Heart right ventricle (tissue), 16 donors: ENCODE results near the gene NDUFS6. TPM values are rescaled to one million over a fixed set of nuclear protein-coding genes. Genes with fewer than 3 reads are reported as not detected.

ENCODE experiments used
- ATAC-seq, 8 donors: fragments of 200-7000 bp; cut with Tn5 transposase; one replicate each; pipeline ENCODE4 v1.9.1; 2020; ENCODE audit warnings: mild to moderate bottlenecking in 8 of 8, moderate library complexity in 8 of 8, moderate number of reproducible peaks in 1 of 8
- DNase-seq, 2 donors: peaks; one replicate each; pipeline ENCODE4 v3.0.0-alpha.2; 2020
- H3K27ac ChIP-seq, 10 donors: fragments of 200-600 bp; sonication (generic) in 2 of 10; one replicate each; pipeline versions ENCODE4 v1.5.0 to v1.8.0; 2020 to 2022; ENCODE audit warnings: mild to moderate bottlenecking in 3 of 10
- H3K27me3 ChIP-seq, 7 donors: fragments of 200-600 bp; one replicate each; pipeline ENCODE4 v1.8.0; 2021 to 2022; ENCODE audit warnings: mild to moderate bottlenecking in 2 of 7
- H3K36me3 ChIP-seq, 9 donors: fragments of 200-600 bp; sonication (generic) in 1 of 9; one replicate each; pipeline versions ENCODE4 v1.5.0 to v1.8.0; 2020 to 2022; ENCODE audit warnings: mild to moderate bottlenecking in 2 of 9
- H3K4me1 ChIP-seq, 9 donors: fragments of 200-600 bp; sonication (generic) in 1 of 9; one replicate each; pipeline versions ENCODE4 v1.5.0 to v1.8.0; 2020 to 2022; ENCODE audit warnings: mild to moderate bottlenecking in 4 of 9
- H3K4me3 ChIP-seq, 10 donors: fragments of 200-600 bp; sonication (generic) in 2 of 10; one replicate each; pipeline versions ENCODE4 v1.5.0 to v1.8.0; 2020 to 2022; ENCODE audit warnings: mild to moderate bottlenecking in 7 of 10, moderate library complexity in 2 of 10
- H3K9me3 ChIP-seq, 11 donors: fragments of 200-600 bp in 10 of 11; sonication (generic) in 2 of 11; one replicate each; pipeline versions ENCODE4 v1.5.0 to v1.8.0; 2013 to 2022; ENCODE audit warnings: mild to moderate bottlenecking in 2 of 11, control low read depth in 1 of 11, moderate library complexity in 1 of 11
- CTCF ChIP-seq, 9 donors: fragments of 200-600 bp; sonication (generic) in 2 of 9; IDR thresholded peaks; one replicate each; pipeline versions ENCODE4 v1.5.0 to v1.8.0; 2021 to 2022; ENCODE audit warnings: antibody characterized with exemption in 9 of 9, mild to moderate bottlenecking in 5 of 9, moderate library complexity in 1 of 9
- WGBS, 2 donors: extraction: QIAGEN DNeasy Blood & Tissue Kit; methylation state at CpG; one replicate each; pipeline ENCODE4 v1.1.7; 2013; ENCODE audit warnings: inconsistent platforms in 1 of 2; 5-methylcytosine and 5-hydroxymethylcytosine counted together
- intact Hi-C, 10 donors: fragments of 100-400 bp; cut with DNase I; formaldehyde crosslinking; loops; one replicate each; pipeline versions ENCODE4 v1.11.1 to v1.14.2; 2022
- polyA plus RNA-seq, 2 donors: library from polyadenylated mRNA; stranded (reverse); fragments of 200-250 nt; gene quantifications; one replicate each; pipeline ENCODE4 v1.2.3, GENCODE V29; 2013
- total RNA-seq, 10 donors: library from RNA; stranded (reverse); fragmentation: NEBNext Ultra II Directional in 3 of 10; extraction: Animal tissue kit (Norgen Biotek cat#: 25700) in 3 of 10; gene quantifications; one replicate each; pipeline versions ENCODE4 v1.2.1 to v1.2.4, GENCODE V29; 2021 to 2023
- donor health status: Arrhythmogenic right ventricular cardiomyopathy.
- donor health status: ischemic (EF 13 %, LVEDD 7.1; RV severe dilation, severe dysfunction).
- donor health status: healthy with polysubstance abuse.
- donor health status: DM: no; HTN: yes; CAD: no.
- donor health status: DM: no; HTN: no; CAD: no.
- donor health status: ischemic (EF 25% LVEDD 6.9; RV normal size, moderate dysfunction).
- donor health status: ischemic (EF 25% LVEDD 5.7; RV mildly dilated, moderate dysfunction).
- donor health status: healthy.
- donor health status: DM: yes; HTN: yes; CAD: no.
- donor health status: Ischemic cardiomyopathy.
- donor health status: ischemic (EF 35%, LVEDD 5.7; RV mildly dilated, moderate dysfunction).
- donor health status: nonischemic (EF 11% LVEDD 7.7; RV severe dilation, severe dysfunction).
- donor health status: DM: yes; HTN: yes; CAD: no.
- donor health status: PGD.
- donor health status: ischemic (EF 29% LVEDD 5.4; RV normal size, mild dysfunction).
- donor health status: nonischemic (EF 23%, LVEDD 6.1; RV moderate dilation, normal function).

Gene NDUFS6
- total and polyA plus RNA-seq, 12 donors, result 60.2 to 198 (median 87.9) TPM

GRCh38 chr5:1795506-1795905 lies 5.7 kb upstream of the NDUFS6 start:
- no peak for TF ChIP-seq CTCF (IDR thresholded peaks at IDR 0.05)
- no peak overlapping the region for H3K27ac ChIP-seq
- ATAC-seq (no peak), DNase-seq (no peak)
- intact Hi-C loops, result no loop called here
- peaks cover 0 to 29% (median 0%) of the 10 kb centered on the region in 9 donors for H3K36me3 ChIP-seq
- 83 to 84% methylated on average over 13 of the region's 13 CpGs for WGBS, 2 donors
- no peaks in the 10 kb centered on the region for H3K27me3 ChIP-seq
- H3K9me3 ChIP-seq, result no peaks in the 10 kb centered on the region
- no peak overlapping the region for H3K4me3 ChIP-seq
- H3K4me1 ChIP-seq, result peaks cover 4 to 61% (median 17%) of the 10 kb centered on the region in 9 donors

DNA sequence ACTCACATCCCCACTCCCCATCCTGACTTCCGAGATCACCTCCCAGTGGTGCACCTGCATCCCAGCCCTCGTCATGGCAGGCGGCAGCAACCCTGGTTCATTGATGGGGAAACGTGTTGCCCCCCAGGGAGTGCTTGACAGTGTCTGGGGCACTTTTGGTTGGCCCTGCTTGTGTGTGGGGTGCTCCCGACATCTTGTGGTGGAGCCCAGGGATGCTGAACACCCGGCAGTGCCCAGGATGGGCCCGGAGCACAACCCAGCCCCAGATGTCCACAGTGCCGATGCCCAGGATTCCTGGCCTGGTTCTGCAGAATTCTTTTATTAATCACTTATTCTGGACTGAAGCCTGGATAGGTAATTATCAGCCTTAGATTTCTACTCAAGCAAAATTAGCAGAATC lies 5.3 kb upstream of the NDUFS6 start:
- H3K36me3 ChIP-seq, result peaks cover 0 to 29% (median 0%) of the 10 kb centered on the region in 9 donors
- H3K4me3 ChIP-seq, result no peak overlapping the region
- no peak for TF ChIP-seq CTCF (IDR thresholded peaks at IDR 0.05)
- DNase-seq (no peak), ATAC-seq (no peak)
- 88 to 90% methylated on average over 8 of the region's 8 CpGs for WGBS, 2 donors
- no peaks in the 10 kb centered on the region for H3K9me3 ChIP-seq
- intact Hi-C loops, result no loop called here
- peaks cover 4 to 61% (median 15%) of the 10 kb centered on the region in 9 donors for H3K4me1 ChIP-seq
- H3K27me3 ChIP-seq, result no peaks in the 10 kb centered on the region
- H3K27ac ChIP-seq, result no peak overlapping the region

DNA sequence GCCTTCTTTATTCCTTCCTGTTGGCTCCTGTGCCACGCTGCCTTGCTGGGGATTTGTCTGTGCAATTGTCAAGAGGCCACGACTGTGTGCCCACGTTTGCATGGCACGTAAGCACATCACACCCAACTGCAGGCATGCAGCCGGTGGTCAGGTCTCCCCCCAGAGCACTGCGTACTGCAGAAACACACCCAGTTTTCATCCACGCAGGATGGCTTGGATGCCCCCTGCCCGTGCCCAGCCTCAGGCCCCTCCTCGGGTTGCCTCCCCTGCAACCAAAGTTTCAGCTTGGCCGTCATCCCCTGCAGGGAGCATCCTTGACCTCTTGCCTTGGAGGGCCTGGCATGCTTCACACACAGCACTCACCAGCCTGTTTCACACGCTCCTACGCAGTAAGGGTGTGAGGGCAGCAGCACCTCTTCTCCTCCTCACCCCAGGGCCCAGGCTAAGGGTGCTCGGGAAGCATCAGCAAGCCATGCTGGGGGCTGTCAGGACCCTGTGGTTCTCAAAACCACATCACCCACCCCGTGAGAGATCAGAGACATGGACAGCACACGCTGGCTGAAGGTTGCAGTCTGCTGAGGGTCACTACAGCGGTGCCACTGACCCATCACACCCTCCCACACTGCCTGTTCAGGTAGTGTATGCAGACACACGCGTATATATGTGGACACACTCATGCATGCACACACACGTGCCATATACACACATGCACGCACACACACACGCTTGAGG lies 4.7 kb upstream of the NDUFS6 start:
- DNase-seq (no peak), ATAC-seq (no peak)
- no peak overlapping the region for H3K27ac ChIP-seq
- peaks cover 0 to 29% (median 0%) of the 10 kb centered on the region in 9 donors for H3K36me3 ChIP-seq
- no peaks in the 10 kb centered on the region for H3K27me3 ChIP-seq
- H3K9me3 ChIP-seq, result no peaks in the 10 kb centered on the region
- intact Hi-C loops, result no loop called here
- TF ChIP-seq CTCF (IDR thresholded peaks at IDR 0.05), result no peak
- H3K4me3 ChIP-seq, result no peak overlapping the region
- 84 to 86% methylated on average over 21 of the region's 21 CpGs for WGBS, 2 donors
- peaks cover 4 to 60% (median 18%) of the 10 kb centered on the region in 9 donors for H3K4me1 ChIP-seq

GRCh38 chr5:1797103-1797800 lies 4.0 kb upstream of the NDUFS6 start:
- intact Hi-C loops, result no loop called here
- Histone ChIP-seq H3K9me3 (no peaks in the 10 kb centered on the region), H3K4me1 (peaks cover 4 to 62% (median 24%) of the 10 kb centered on the region in 9 donors), H3K27ac (no peak overlapping the region), H3K27me3 (no peaks in the 10 kb centered on the region), H3K4me3 (no peak overlapping the region), H3K36me3 (peaks cover 0 to 29% (median 0%) of the 10 kb centered on the region in 9 donors)
- 86 to 90% methylated on average over 18 of the region's 18 CpGs for WGBS, 2 donors
- ATAC-seq, result no peak
- no peak for DNase-seq
- no peak for TF ChIP-seq CTCF (IDR thresholded peaks at IDR 0.05)
